Breast epithelium (tissue), 3 donors: ENCODE results near the gene GCLM.

Experiments
- POLR2A ChIP-seq: fragments of 450-650 bp; IDR thresholded peaks from one replicate; pipeline ENCODE4 v1.6.1; 2016; ENCODE audit warnings: antibody characterized with exemption, mild to moderate bottlenecking, moderate library complexity
- TF ChIP-seq, protein P1 (sequence below), 3 donors: fragments of 450-650 bp; IDR thresholded peaks; one replicate each; pipeline ENCODE4 v1.5.1; 2016 to 2017; ENCODE audit warnings: antibody characterized with exemption in 3 of 3, mild to moderate bottlenecking in 3 of 3, moderate library complexity in 3 of 3

DNA sequence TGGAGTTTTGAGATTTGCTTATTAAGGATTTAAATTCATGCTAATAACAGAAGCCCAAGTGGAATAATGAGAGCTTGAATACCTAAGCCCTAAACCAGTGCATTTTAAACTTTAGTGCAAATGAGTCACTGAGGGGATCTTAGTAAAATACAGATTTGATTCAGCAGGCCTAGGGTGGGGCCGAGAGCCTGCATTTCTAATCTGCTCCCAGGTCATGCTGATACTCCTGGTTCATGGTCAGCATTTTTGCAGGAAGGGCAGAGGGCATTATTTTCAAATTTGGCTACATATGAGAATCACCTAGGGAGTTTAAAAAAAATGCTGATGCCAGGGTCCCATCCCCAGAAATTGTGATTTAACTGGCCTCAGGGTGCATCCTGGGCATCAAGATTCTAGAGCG lies 69.5 kb downstream of the GCLM start:
- TF ChIP-seq POLR2A, result no peak
- TF ChIP-seq, protein P1, sequence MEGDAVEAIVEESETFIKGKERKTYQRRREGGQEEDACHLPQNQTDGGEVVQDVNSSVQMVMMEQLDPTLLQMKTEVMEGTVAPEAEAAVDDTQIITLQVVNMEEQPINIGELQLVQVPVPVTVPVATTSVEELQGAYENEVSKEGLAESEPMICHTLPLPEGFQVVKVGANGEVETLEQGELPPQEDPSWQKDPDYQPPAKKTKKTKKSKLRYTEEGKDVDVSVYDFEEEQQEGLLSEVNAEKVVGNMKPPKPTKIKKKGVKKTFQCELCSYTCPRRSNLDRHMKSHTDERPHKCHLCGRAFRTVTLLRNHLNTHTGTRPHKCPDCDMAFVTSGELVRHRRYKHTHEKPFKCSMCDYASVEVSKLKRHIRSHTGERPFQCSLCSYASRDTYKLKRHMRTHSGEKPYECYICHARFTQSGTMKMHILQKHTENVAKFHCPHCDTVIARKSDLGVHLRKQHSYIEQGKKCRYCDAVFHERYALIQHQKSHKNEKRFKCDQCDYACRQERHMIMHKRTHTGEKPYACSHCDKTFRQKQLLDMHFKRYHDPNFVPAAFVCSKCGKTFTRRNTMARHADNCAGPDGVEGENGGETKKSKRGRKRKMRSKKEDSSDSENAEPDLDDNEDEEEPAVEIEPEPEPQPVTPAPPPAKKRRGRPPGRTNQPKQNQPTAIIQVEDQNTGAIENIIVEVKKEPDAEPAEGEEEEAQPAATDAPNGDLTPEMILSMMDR (IDR thresholded peaks at IDR 0.05), result no peak
